ENCODE results near the gene LACC1.

The LACC1 gene

GRCh38 chr13:43929947-43930346 lies 50.2 kb downstream of the LACC1 start:
- no peak for DNase-seq (ENCODE audit: extremely low read depth, low read depth)
- no peak for TF ChIP-seq CTCF (IDR thresholded peaks at IDR 0.05; ENCODE audit: low read depth, low read length)

GRCh38 chr13:43933378-43933777 lies 53.7 kb downstream of the LACC1 start:
- DNase-seq (ENCODE audit: extremely low read depth, low read depth), result no peak
- no peak for TF ChIP-seq CTCF (IDR thresholded peaks at IDR 0.05; ENCODE audit: low read depth, low read length)

- no peak for DNase-seq (ENCODE audit: extremely low read depth, low read depth)
These were observed 54.6 kb downstream of the LACC1 start for GRCh38 chr13:43934273-43934672.

GRCh38 chr13:43935878-43936277 lies 56.2 kb downstream of the LACC1 start:
- DNase-seq (ENCODE audit: extremely low read depth, low read depth), result no peak
- no peak for TF ChIP-seq CTCF (IDR thresholded peaks at IDR 0.05; ENCODE audit: low read depth, low read length)

More at GRCh38 chr13:43934273-43934672, 54.6 kb downstream of the LACC1 start:
- no peak for TF ChIP-seq CTCF (IDR thresholded peaks at IDR 0.05; ENCODE audit: low read depth, low read length)

- no peak for DNase-seq (ENCODE audit: extremely low read depth, low read depth)
- TF ChIP-seq CTCF (IDR thresholded peaks at IDR 0.05; ENCODE audit: low read depth, low read length), result no peak
These were observed 56.9 kb downstream of the LACC1 start for GRCh38 chr13:43936647-43937046.

- TF ChIP-seq CTCF (IDR thresholded peaks at IDR 0.05; ENCODE audit: low read depth, low read length), result no peak
- DNase-seq (ENCODE audit: extremely low read depth, low read depth), result no peak
These were observed 58.1 kb downstream of the LACC1 start for GRCh38 chr13:43937839-43938238.

GRCh38 chr13:43938449-43938848 lies 58.7 kb downstream of the LACC1 start:
- DNase-seq (ENCODE audit: extremely low read depth, low read depth), result no peak
- TF ChIP-seq CTCF (IDR thresholded peaks at IDR 0.05; ENCODE audit: low read depth, low read length), result no peak

Data from AG09319 (cell line).